ENCODE measurements around the gene P2RX2. TPM values are rescaled to one million over a fixed set of nuclear protein-coding genes. Genes with fewer than 3 reads are reported as not detected.

Gene P2RX2
- total RNA-seq, 1 experiment from 2014 or later = not detected

GRCh38 chr12:132580701-132581292 lies 37.8 kb upstream of the P2RX2 start:
- H4K20me1 ChIP-seq (ENCODE audit: insufficient read depth) = peaks cover 9% of the 10 kb centered on the region; the same call in 1 of the 2 replicates
- no peaks in the 10 kb centered on the region for H3K79me2 ChIP-seq (ENCODE audit: low read depth)
- POLR2A ChIA-PET (ENCODE audit: unreplicated experiment) = no interaction called here
- no peak overlapping the region for H3K4me2 ChIP-seq
- no peaks in the 10 kb centered on the region for H3K4me1 ChIP-seq (replicated peaks; ENCODE audit: insufficient read depth)
- no peak overlapping the region for H3K4me3 ChIP-seq
- no peaks in the 10 kb centered on the region for H3K9me3 ChIP-seq (ENCODE audit: insufficient read depth, low read depth)
- H2AFZ ChIP-seq = no peak overlapping the region
- no peaks in the 10 kb centered on the region for H3K9me2 ChIP-seq (ENCODE audit: insufficient read depth)
- no peaks in the 10 kb centered on the region for H3K36me3 ChIP-seq (ENCODE audit: low read depth)
- intact Hi-C loops (cut with micrococcal nuclease; ENCODE audit: unreplicated experiment) = no loop called here
- CTCF ChIA-PET = no interaction called here
- no peak overlapping the region for H3K27ac ChIP-seq
- BruUV-seq (replicated peaks) = no TSS peak
- TF ChIP-seq EZH2 (IDR thresholded peaks at IDR 0.05; ENCODE audit: low read depth) = no peak
- TF ChIP-seq, protein P1, sequence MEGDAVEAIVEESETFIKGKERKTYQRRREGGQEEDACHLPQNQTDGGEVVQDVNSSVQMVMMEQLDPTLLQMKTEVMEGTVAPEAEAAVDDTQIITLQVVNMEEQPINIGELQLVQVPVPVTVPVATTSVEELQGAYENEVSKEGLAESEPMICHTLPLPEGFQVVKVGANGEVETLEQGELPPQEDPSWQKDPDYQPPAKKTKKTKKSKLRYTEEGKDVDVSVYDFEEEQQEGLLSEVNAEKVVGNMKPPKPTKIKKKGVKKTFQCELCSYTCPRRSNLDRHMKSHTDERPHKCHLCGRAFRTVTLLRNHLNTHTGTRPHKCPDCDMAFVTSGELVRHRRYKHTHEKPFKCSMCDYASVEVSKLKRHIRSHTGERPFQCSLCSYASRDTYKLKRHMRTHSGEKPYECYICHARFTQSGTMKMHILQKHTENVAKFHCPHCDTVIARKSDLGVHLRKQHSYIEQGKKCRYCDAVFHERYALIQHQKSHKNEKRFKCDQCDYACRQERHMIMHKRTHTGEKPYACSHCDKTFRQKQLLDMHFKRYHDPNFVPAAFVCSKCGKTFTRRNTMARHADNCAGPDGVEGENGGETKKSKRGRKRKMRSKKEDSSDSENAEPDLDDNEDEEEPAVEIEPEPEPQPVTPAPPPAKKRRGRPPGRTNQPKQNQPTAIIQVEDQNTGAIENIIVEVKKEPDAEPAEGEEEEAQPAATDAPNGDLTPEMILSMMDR (conservative IDR thresholded peaks at IDR 0.05) = no peak
- H3K27me3 ChIP-seq (ENCODE audit: insufficient read depth, low read depth) = no peaks in the 10 kb centered on the region
- no peak for DNase-seq
- H3F3A ChIP-seq (ENCODE audit: insufficient read depth, low read depth) = no peaks in the 10 kb centered on the region; the same call in 1 of the 2 replicates

DNA sequence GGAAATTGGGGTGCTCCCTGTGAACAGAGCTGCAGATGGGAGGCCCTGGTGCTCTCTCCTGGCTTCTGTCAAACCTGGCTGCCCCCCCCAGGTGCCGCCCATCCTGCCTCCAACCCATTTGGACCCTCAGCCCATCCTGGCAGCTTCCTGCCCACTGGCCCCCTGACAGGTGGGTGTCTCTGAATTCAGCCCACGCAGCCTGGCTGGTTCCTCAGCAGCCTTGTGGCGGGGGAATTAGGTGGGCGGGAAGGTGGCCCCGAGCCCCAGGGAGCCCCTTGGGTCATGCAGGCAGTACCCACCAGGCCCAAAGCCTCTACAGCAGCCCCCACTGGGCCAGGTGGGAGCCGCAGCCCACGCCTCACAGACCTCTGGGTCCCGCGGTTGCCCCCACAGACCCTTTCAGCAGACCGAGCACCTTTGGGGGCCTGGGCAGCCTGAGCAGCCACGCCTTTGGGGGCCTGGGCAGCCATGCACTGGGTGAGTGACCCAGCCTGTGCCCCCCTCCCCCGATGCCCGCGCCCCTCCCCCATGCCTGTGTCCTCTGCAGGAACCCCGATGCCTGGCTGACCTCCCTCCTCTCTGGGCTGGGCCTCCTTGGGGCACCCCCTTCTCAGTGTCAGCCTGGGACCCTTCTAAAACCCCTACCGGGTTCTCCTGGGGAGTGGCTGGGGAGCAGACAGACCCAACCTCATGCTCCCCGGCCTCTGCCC lies 37.1 kb upstream of the P2RX2 start:
- ChIA-PET POLR2A (ENCODE audit: unreplicated experiment) (no interaction called here), CTCF (no interaction called here)
- Histone ChIP-seq H2AFZ (no peak overlapping the region), H3K4me1 (replicated peaks; ENCODE audit: insufficient read depth) (no peaks in the 10 kb centered on the region), H3K4me2 (no peak overlapping the region), H4K20me1 (ENCODE audit: insufficient read depth) (peaks cover 9% of the 10 kb centered on the region; the same call in 1 of the 2 replicates), H3F3A (ENCODE audit: insufficient read depth, low read depth) (no peaks in the 10 kb centered on the region; the same call in 1 of the 2 replicates), H3K79me2 (ENCODE audit: low read depth) (no peaks in the 10 kb centered on the region), H3K4me3 (no peak overlapping the region), H3K9me2 (ENCODE audit: insufficient read depth) (no peaks in the 10 kb centered on the region), H3K9me3 (ENCODE audit: insufficient read depth, low read depth) (no peaks in the 10 kb centered on the region), H3K27me3 (ENCODE audit: insufficient read depth, low read depth) (no peaks in the 10 kb centered on the region), H3K36me3 (ENCODE audit: low read depth) (no peaks in the 10 kb centered on the region), H3K27ac (no peak overlapping the region)
- no TSS peak for BruUV-seq (replicated peaks)
- no peak for TF ChIP-seq EZH2 (IDR thresholded peaks at IDR 0.05; ENCODE audit: low read depth)
- TF ChIP-seq, protein P1 (conservative IDR thresholded peaks at IDR 0.05) = no peak
- DNase-seq = no peak
- intact Hi-C loops (cut with micrococcal nuclease; ENCODE audit: unreplicated experiment) = no loop called here

GRCh38 chr12:132582058-132582420 lies 36.5 kb upstream of the P2RX2 start:
- ChIA-PET POLR2A (ENCODE audit: unreplicated experiment) (no interaction called here), CTCF (no interaction called here)
- H3K9me3 ChIP-seq (ENCODE audit: insufficient read depth, low read depth) = no peaks in the 10 kb centered on the region
- BruUV-seq (replicated peaks) = no TSS peak
- intact Hi-C loops (cut with micrococcal nuclease; ENCODE audit: unreplicated experiment) = no loop called here
- no peak overlapping the region for H3K4me3 ChIP-seq
- no peaks in the 10 kb centered on the region; the same call in 1 of the 2 replicates for H3F3A ChIP-seq (ENCODE audit: insufficient read depth, low read depth)
- H3K4me1 ChIP-seq (replicated peaks; ENCODE audit: insufficient read depth) = no peaks in the 10 kb centered on the region
- DNase-seq = no peak
- H2AFZ ChIP-seq = no peak overlapping the region
- H3K27me3 ChIP-seq (ENCODE audit: insufficient read depth, low read depth) = no peaks in the 10 kb centered on the region
- no peaks in the 10 kb centered on the region for H3K36me3 ChIP-seq (ENCODE audit: low read depth)
- peaks cover 9% of the 10 kb centered on the region; the same call in 1 of the 2 replicates for H4K20me1 ChIP-seq (ENCODE audit: insufficient read depth)
- no peak overlapping the region for H3K4me2 ChIP-seq
- H3K9me2 ChIP-seq (ENCODE audit: insufficient read depth) = no peaks in the 10 kb centered on the region
- no peaks in the 10 kb centered on the region for H3K79me2 ChIP-seq (ENCODE audit: low read depth)
- no peak overlapping the region for H3K27ac ChIP-seq
- TF ChIP-seq, protein P1 (conservative IDR thresholded peaks at IDR 0.05) = no peak
- TF ChIP-seq EZH2 (IDR thresholded peaks at IDR 0.05; ENCODE audit: low read depth) = no peak

All from PC-9 (cell line).